DOHH2 (cell line): ENCODE data around the gene CABP4.

Source experiments
- H3F3A ChIP-seq: fragments of 200-600 bp; sonication (generic), shearing (Covaris generic); 2 replicates; pipeline ENCODE4 v1.6.0; 2016; ENCODE audit warnings: antibody characterized with exemption, mild to moderate bottlenecking; ENCODE audit not compliant: control insufficient read depth, insufficient read depth
- H3K27ac ChIP-seq: fragments of 200-600 bp; sonication (generic); 2 replicates; pipeline ENCODE4 v1.5.1; 2014; ENCODE audit warnings: low read depth, mild to moderate bottlenecking, low read length, moderate library complexity
- H3K27me3 ChIP-seq: fragments of 200-600 bp; sonication (generic); 2 replicates; pipeline ENCODE4 v1.6.1; 2014; ENCODE audit warnings: mild to moderate bottlenecking, low read length, mixed read lengths; ENCODE audit not compliant: control insufficient read depth
- H3K36me3 ChIP-seq: fragments of 200-600 bp; sonication (generic); 2 replicates; pipeline ENCODE4 v1.6.1; 2014; ENCODE audit warnings: mild to moderate bottlenecking, low read length, moderate library complexity, mixed read lengths; ENCODE audit not compliant: control insufficient read depth
- H3K4me1 ChIP-seq: fragments of 200-600 bp; sonication (generic); 2 replicates; pipeline ENCODE4 v1.6.1; 2014; ENCODE audit warnings: mild to moderate bottlenecking, low read length, mixed read lengths; ENCODE audit not compliant: control insufficient read depth
- H3K4me2 ChIP-seq: fragments of 200-600 bp; sonication (generic); 2 replicates; pipeline ENCODE4 v1.6.0; 2014; ENCODE audit warnings: mild to moderate bottlenecking, low read length, moderate library complexity
- H3K4me3 ChIP-seq: fragments of 200-600 bp; sonication (generic); 2 replicates; pipeline ENCODE4 v1.5.1; 2014; ENCODE audit warnings: mild to moderate bottlenecking, low read length, mixed read lengths
- H3K79me2 ChIP-seq: fragments of 200-600 bp; sonication (generic); 2 replicates; pipeline ENCODE4 v1.6.1; 2014; ENCODE audit warnings: mild to moderate bottlenecking, low read length, mixed read lengths; ENCODE audit not compliant: control insufficient read depth
- H3K9me2 ChIP-seq: fragments of 200-600 bp; sonication (generic); replicated peaks from 2 replicates; pipeline ENCODE4 v1.6.1; 2014; ENCODE audit warnings: mild to moderate bottlenecking, low read length, mixed read lengths; ENCODE audit not compliant: control insufficient read depth
- H3K9me3 ChIP-seq: fragments of 200-600 bp; sonication (generic); 2 replicates; pipeline ENCODE4 v1.6.1; 2014; ENCODE audit warnings: antibody characterized with exemption, low read length, mixed read lengths; ENCODE audit not compliant: control insufficient read depth, insufficient read depth
- H4K20me1 ChIP-seq: fragments of 200-600 bp; sonication (generic); 2 replicates; pipeline ENCODE4 v1.6.0; 2014; ENCODE audit warnings: low read depth, mild to moderate bottlenecking, antibody characterized with exemption, low read length, moderate library complexity; ENCODE audit not compliant: control insufficient read depth, insufficient read depth
- CTCF ChIP-seq: fragments of 200-600 bp; sonication (generic); IDR thresholded peaks from one replicate; pipeline ENCODE4 v1.5.1; 2014; ENCODE audit warnings: antibody characterized with exemption, mild to moderate bottlenecking, low read depth, low read length; ENCODE audit not compliant: poor library complexity, severe bottlenecking
- EZH2phosphoT487 ChIP-seq: fragments of 200-600 bp; sonication (generic); IDR thresholded peaks from 2 replicates; pipeline ENCODE4 v1.6.1; 2017; ENCODE audit warnings: borderline replicate concordance, mild to moderate bottlenecking, antibody characterized with exemption, low read length, moderate library complexity, mixed read lengths

The CABP4 gene

GRCh38 chr11:67504950-67505581 lies 49.9 kb downstream of the CABP4 start, which contains the start of gene PITPNM1:
Gene PITPNM1 (minus strand): TSS chr11:67505363. CDS start chr11:67504180, 1,183 bp downstream.
- H3F3A ChIP-seq, result peaks cover 4% of the 10 kb centered on the region
- peak within 1 kb of the TSS; percentile 70 for H3K4me2 ChIP-seq
- 0 out of 2 replicates have a peak, but pooled peaks cover under 1% of the 10 kb centered on the region for H3K27me3 ChIP-seq
- TF ChIP-seq CTCF, result no peak
- no peaks in the 10 kb centered on the region for H3K9me2 ChIP-seq
- peaks cover 36% of the 10 kb centered on the region for H3K4me1 ChIP-seq
- peak within 1 kb of the TSS; percentile 89 for H3K4me3 ChIP-seq
- H3K27ac ChIP-seq, result peak within 1 kb of the TSS; percentile 66
- H4K20me1 ChIP-seq, result peaks cover 6% of the 10 kb centered on the region; the same call in 1 of the 2 replicates
- H3K36me3 ChIP-seq, result peaks cover 46% of the 10 kb centered on the region
- peaks cover 48% of the 10 kb centered on the region for H3K79me2 ChIP-seq
- H3K9me3 ChIP-seq, result no peaks in the 10 kb centered on the region

GRCh38 chr11:67505605-67506396 lies 50.6 kb downstream of the CABP4 start:
- Histone ChIP-seq H3K9me2 (no peaks in the 10 kb centered on the region), H3F3A (peaks cover 4% of the 10 kb centered on the region), H3K4me3 (peak overlapping the region; percentile 89), H3K4me2 (peak overlapping the region; percentile 70), H3K27me3 (peaks cover 3% of the 10 kb centered on the region; the same call in 1 of the 2 replicates), H3K9me3 (no peaks in the 10 kb centered on the region), H3K79me2 (peaks cover 48% of the 10 kb centered on the region), H3K4me1 (peaks cover 36% of the 10 kb centered on the region), H3K27ac (peak overlapping the region; percentile 66), H4K20me1 (peaks cover 6% of the 10 kb centered on the region; the same call in 1 of the 2 replicates), H3K36me3 (peaks cover 38% of the 10 kb centered on the region)
- TF ChIP-seq CTCF, result peak; percentile 96
- no peak for TF ChIP-seq EZH2phosphoT487

GRCh38 chr11:67506426-67507051 lies 51.4 kb downstream of the CABP4 start:
- H3K36me3 ChIP-seq, result peaks cover 31% of the 10 kb centered on the region
- no peaks in the 10 kb centered on the region for H3K9me3 ChIP-seq
- H3F3A ChIP-seq, result peaks cover 4% of the 10 kb centered on the region
- TF ChIP-seq CTCF (peak; percentile 29), EZH2phosphoT487 (no peak)
- H3K4me2 ChIP-seq, result peak overlapping the region; percentile 70
- no peaks in the 10 kb centered on the region for H3K9me2 ChIP-seq
- peaks cover 36% of the 10 kb centered on the region for H3K4me1 ChIP-seq
- peaks cover 6% of the 10 kb centered on the region; the same call in 1 of the 2 replicates for H4K20me1 ChIP-seq
- peak overlapping the region; percentile 89 for H3K4me3 ChIP-seq
- H3K27ac ChIP-seq, result peak overlapping the region; percentile 66
- H3K27me3 ChIP-seq, result peaks cover 7% of the 10 kb centered on the region; the same call in 1 of the 2 replicates
- peaks cover 48% of the 10 kb centered on the region for H3K79me2 ChIP-seq
